ENCODE measurements around the gene TSC2. TPM values are rescaled to one million over a fixed set of nuclear protein-coding genes. Genes with fewer than 3 reads are reported as not detected.
"Not testable (repeated sequence)": the region's sequence is repeated elsewhere in the genome, so short reads cannot be mapped to it uniquely, and the experiment has no call there.

The TSC2 gene
- total RNA-seq, 1 donor from 2014 or later: 80.1 TPM

GRCh38 chr16:2030036-2030435 is 17.7 kb upstream of the TSC2 start:
- intact Hi-C loops (cut with micrococcal nuclease): no loop called here
- H3K4me1 ChIP-seq: peaks cover 78% of the 10 kb centered on the region
- H3K9me3 ChIP-seq (replicated peaks): no peaks in the 10 kb centered on the region
- H3K27me3 ChIP-seq (ENCODE audit: low read depth): no peaks in the 10 kb centered on the region
- H3K36me3 ChIP-seq: peaks cover 12% of the 10 kb centered on the region
- peak overlapping the region; percentile 98 for H3K27ac ChIP-seq (replicated peaks)
- TF ChIP-seq CTCF (IDR thresholded peaks at IDR 0.05; ENCODE audit: borderline replicate concordance): no peak
- DNase-seq: no peak
- peak overlapping the region; percentile 91 for H3K4me3 ChIP-seq

GRCh38 chr16:2031081-2031577 is 16.7 kb upstream of the TSC2 start:
- H3K27ac ChIP-seq (replicated peaks): peak overlapping the region; percentile 98
- peaks cover 20% of the 10 kb centered on the region for H3K36me3 ChIP-seq
- peak overlapping the region; percentile 91 for H3K4me3 ChIP-seq
- peaks cover 78% of the 10 kb centered on the region for H3K4me1 ChIP-seq
- intact Hi-C loops (cut with micrococcal nuclease): no loop called here
- TF ChIP-seq CTCF (IDR thresholded peaks at IDR 0.05; ENCODE audit: borderline replicate concordance): no peak
- H3K9me3 ChIP-seq (replicated peaks): no peaks in the 10 kb centered on the region
- DNase-seq: peak; percentile 61
- H3K27me3 ChIP-seq (ENCODE audit: low read depth): no peaks in the 10 kb centered on the region

GRCh38 chr16:2032285-2033056 is 15.3 kb upstream of the TSC2 start:
- TF ChIP-seq CTCF (IDR thresholded peaks at IDR 0.05; ENCODE audit: borderline replicate concordance): no peak
- DNase-seq: peak; percentile 48
- no peaks in the 10 kb centered on the region for H3K27me3 ChIP-seq (ENCODE audit: low read depth)
- H3K4me3 ChIP-seq: peak overlapping the region; percentile 72
- H3K9me3 ChIP-seq (replicated peaks): no peaks in the 10 kb centered on the region
- peaks cover 34% of the 10 kb centered on the region for H3K36me3 ChIP-seq
- peak overlapping the region; percentile 98 for H3K27ac ChIP-seq (replicated peaks)
- intact Hi-C loops (cut with micrococcal nuclease): no loop called here
- peaks cover 80% of the 10 kb centered on the region for H3K4me1 ChIP-seq

GRCh38 chr16:2033057-2033908 is 14.5 kb upstream of the TSC2 start:
- Histone ChIP-seq H3K27ac (replicated peaks) (peak overlapping the region; percentile 98), H3K36me3 (peaks cover 40% of the 10 kb centered on the region), H3K9me3 (replicated peaks) (no peaks in the 10 kb centered on the region), H3K4me3 (peak overlapping the region; percentile 72), H3K27me3 (ENCODE audit: low read depth) (no peaks in the 10 kb centered on the region), H3K4me1 (peaks cover 80% of the 10 kb centered on the region)
- intact Hi-C loops (cut with micrococcal nuclease): no loop called here
- TF ChIP-seq CTCF (IDR thresholded peaks at IDR 0.05; ENCODE audit: borderline replicate concordance): no peak
- peak; percentile 76 for DNase-seq

GRCh38 chr16:2033909-2034695 is 13.7 kb upstream of the TSC2 start:
- peaks cover 48% of the 10 kb centered on the region for H3K36me3 ChIP-seq
- H3K4me1 ChIP-seq: peaks cover 80% of the 10 kb centered on the region
- DNase-seq; intact Hi-C loops (cut with micrococcal nuclease); H3K9me3 ChIP-seq (replicated peaks); H3K27me3 ChIP-seq (ENCODE audit: low read depth): not testable (repeated sequence)
- peak overlapping the region; percentile 98 for H3K27ac ChIP-seq (replicated peaks)
- H3K4me3 ChIP-seq: peak overlapping the region; percentile 72

Data from left ventricle myocardium inferior (tissue), 1 donor.